Vagina (tissue), 2 donors: ENCODE data around the gene BAIAP2L1. TPM values are rescaled to one million over a fixed set of nuclear protein-coding genes. Genes with fewer than 3 reads are reported as not detected.

Source experiments
- DNase-seq, 2 donors: peaks; one replicate each; pipeline ENCODE4 v3.0.0-alpha.2; 2017; ENCODE audit errors: extremely low spot score in 2 of 2
- H3K27ac ChIP-seq: fragments of 200-600 bp; sonication (generic); one replicate; pipeline ENCODE4 v1.5.1; 2019
- H3K27me3 ChIP-seq: fragments of 200-600 bp; sonication (generic); one replicate; pipeline ENCODE4 v1.5.1; 2019
- H3K36me3 ChIP-seq, 2 donors: fragments of 200-600 bp; sonication (generic); one replicate each; pipeline ENCODE4 v1.5.1; 2017 to 2019
- H3K4me1 ChIP-seq: fragments of 200-600 bp; sonication (generic); one replicate; pipeline ENCODE4 v1.5.1; 2019
- H3K4me3 ChIP-seq, 2 donors: fragments of 200-600 bp; sonication (generic); 1 replicate in 1 of 2; 2 replicates in 1 of 2; pipeline ENCODE4 v1.5.1; 2016 to 2019
- H3K9me3 ChIP-seq: fragments of 200-600 bp; sonication (generic); one replicate; pipeline ENCODE4 v1.5.1; 2019
- POLR2A ChIP-seq, 2 donors: fragments of 450-650 bp; IDR thresholded peaks; one replicate each; pipeline ENCODE4 v1.6.1; 2017; ENCODE audit warnings: antibody characterized with exemption in 2 of 2, mild to moderate bottlenecking in 2 of 2, moderate library complexity in 2 of 2
- POLR2AphosphoS5 ChIP-seq, 2 donors: sonication (generic); formaldehyde crosslinking; IDR thresholded peaks; one replicate each; pipeline ENCODE4 v1.9.0; 2017; ENCODE audit warnings: antibody characterized with exemption in 2 of 2, mild to moderate bottlenecking in 2 of 2, low read depth in 1 of 2; ENCODE audit not compliant: insufficient read depth in 1 of 2
- intact Hi-C: fragments of 100-400 bp; cut with DNase I; formaldehyde crosslinking; loops from one replicate; pipeline ENCODE4 v1.15.1; 2023
- total RNA-seq: library from RNA; depleted of rRNA; stranded (reverse); fragments of >200 nt; gene quantifications from one replicate; pipeline ENCODE4 v1.2.3, GENCODE V29; 2016
- TF ChIP-seq, protein P1 (sequence below), 3 experiments: fragments of 450-650 bp in 2 of 3; fragments of 200-600 bp in 1 of 3; sonication (generic) in 1 of 3; IDR thresholded peaks; one replicate each; pipeline ENCODE4 v1.5.1; 2017 to 2019; ENCODE audit warnings: antibody characterized with exemption in 3 of 3, mild to moderate bottlenecking in 2 of 3, moderate library complexity in 2 of 3

Gene BAIAP2L1
- total RNA-seq, 1 donor from 2014 or later = 17.2 TPM

DNA sequence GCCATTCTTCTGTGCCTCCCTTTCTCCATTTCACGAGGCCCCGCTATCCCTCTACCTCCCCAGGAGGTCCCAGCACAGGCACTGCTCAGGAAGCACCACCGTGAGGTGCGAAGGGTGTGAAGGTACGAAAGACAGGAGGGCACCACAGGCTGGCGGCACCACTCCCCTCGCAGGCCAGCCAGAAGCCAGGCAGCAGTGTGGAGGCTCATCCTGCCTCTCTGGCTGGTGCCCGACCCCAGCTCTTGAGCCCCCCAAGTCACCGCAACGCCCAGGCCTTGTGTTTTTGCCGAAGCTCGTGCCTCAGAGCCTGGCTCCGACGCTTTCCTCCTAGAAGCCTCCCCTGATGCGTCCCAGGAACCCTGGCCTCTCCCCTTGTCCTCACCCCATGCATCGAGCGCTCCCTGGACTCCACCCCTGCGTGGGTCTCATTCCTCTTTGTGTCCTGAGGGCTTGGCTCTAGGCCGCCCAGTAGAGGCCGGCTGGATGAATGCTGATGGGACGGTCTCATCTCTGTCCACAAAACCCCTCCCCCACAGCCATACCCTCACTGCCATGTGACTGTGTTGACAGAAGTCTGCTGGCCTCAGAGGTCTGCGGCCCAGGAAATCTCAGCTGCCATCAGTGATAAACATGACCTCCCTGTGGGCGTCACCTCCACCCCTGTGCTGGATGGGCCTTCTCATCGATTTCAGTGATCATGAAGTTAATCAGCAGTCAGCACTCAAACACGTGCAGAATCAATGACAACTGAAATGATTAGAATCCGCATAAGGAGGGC, 100.1 kb downstream of the BAIAP2L1 start:
- Histone ChIP-seq H3K27ac (no peak overlapping the region), H3K9me3 (no peaks in the 10 kb centered on the region), H3K4me1 (peaks cover 3% of the 10 kb centered on the region), H3K27me3 (no peaks in the 10 kb centered on the region), H3K4me3 (no peak overlapping the region), H3K36me3 (no peaks in the 10 kb centered on the region)
- TF ChIP-seq POLR2AphosphoS5 (IDR thresholded peaks at IDR 0.05; ENCODE audit: insufficient read depth in 1 of 2, low read depth in 1 of 2) = no peak
- TF ChIP-seq, protein P1, sequence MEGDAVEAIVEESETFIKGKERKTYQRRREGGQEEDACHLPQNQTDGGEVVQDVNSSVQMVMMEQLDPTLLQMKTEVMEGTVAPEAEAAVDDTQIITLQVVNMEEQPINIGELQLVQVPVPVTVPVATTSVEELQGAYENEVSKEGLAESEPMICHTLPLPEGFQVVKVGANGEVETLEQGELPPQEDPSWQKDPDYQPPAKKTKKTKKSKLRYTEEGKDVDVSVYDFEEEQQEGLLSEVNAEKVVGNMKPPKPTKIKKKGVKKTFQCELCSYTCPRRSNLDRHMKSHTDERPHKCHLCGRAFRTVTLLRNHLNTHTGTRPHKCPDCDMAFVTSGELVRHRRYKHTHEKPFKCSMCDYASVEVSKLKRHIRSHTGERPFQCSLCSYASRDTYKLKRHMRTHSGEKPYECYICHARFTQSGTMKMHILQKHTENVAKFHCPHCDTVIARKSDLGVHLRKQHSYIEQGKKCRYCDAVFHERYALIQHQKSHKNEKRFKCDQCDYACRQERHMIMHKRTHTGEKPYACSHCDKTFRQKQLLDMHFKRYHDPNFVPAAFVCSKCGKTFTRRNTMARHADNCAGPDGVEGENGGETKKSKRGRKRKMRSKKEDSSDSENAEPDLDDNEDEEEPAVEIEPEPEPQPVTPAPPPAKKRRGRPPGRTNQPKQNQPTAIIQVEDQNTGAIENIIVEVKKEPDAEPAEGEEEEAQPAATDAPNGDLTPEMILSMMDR (IDR thresholded peaks at IDR 0.05) = no peak
- TF ChIP-seq POLR2A (IDR thresholded peaks at IDR 0.05) = no peak
- intact Hi-C loops = no loop called here
- no peak for DNase-seq

DNA sequence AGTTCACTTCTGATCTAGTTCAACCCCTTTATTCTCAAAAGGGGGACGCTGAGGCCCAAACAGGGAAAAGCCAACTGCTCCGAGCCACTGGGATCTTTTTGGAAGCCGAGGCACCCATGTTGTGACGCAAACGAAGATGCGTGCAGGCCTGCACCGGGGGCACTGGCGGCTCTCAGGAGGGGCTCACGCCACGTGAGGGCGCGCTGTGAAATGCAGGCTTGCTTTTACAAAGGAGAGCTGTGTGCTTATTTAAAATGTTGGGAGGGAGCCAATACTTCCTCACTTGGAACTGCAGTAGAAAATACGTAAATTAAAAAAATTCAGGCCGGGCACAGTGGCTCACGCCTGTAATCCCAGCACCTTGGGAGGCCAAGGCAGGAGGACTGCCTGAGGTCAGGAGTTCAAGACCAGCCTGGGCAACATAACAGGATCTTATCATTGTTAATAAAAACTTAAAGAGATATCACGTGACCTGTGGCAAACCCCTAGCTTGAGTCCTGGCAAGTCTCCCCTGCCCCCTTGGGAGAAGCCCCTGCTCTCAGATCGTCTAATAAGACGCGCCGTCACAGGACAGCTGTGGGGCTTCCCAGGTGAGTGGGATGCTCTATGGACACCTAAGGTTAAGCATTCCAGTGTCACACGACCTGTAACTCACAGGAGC, 103.1 kb downstream of the BAIAP2L1 start:
- intact Hi-C loops = no loop called here
- Histone ChIP-seq H3K4me3 (no peak overlapping the region), H3K4me1 (peaks cover 19% of the 10 kb centered on the region), H3K36me3 (peaks cover 0 to 16% of the 10 kb centered on the region in 2 donors), H3K27ac (no peak overlapping the region), H3K27me3 (no peaks in the 10 kb centered on the region), H3K9me3 (no peaks in the 10 kb centered on the region)
- DNase-seq = no peak
- TF ChIP-seq, protein P1 (IDR thresholded peaks at IDR 0.05) = no peak
- TF ChIP-seq POLR2AphosphoS5 (IDR thresholded peaks at IDR 0.05; ENCODE audit: insufficient read depth in 1 of 2, low read depth in 1 of 2) (no peak), POLR2A (IDR thresholded peaks at IDR 0.05) (no peak)

DNA sequence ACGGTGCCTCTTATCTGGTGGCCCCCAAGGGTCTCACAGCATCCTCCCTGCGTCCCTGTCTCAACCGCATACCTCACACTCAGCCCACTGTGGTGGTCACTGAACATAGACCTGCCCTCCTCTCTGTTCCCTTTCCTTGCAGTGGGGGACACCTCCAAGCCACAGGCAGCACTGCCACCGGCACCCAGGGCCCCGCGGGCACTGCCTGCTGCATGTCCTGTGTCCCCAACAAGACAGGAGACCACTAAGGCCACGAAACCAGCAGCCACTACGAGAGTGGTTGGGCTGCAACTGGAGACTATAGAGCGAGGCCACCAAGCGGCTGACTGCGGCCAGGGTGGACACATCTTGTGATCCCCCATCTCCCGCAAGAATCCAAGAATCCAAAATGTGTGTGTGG, 104.1 kb downstream of the BAIAP2L1 start:
- TF ChIP-seq POLR2A (IDR thresholded peaks at IDR 0.05) (no peak), POLR2AphosphoS5 (IDR thresholded peaks at IDR 0.05; ENCODE audit: insufficient read depth in 1 of 2, low read depth in 1 of 2) (no peak)
- TF ChIP-seq, protein P1 (IDR thresholded peaks at IDR 0.05) = no peak
- no peaks in the 10 kb centered on the region for H3K9me3 ChIP-seq
- no peak overlapping the region for H3K27ac ChIP-seq
- peaks cover 0 to 25% of the 10 kb centered on the region in 2 donors for H3K36me3 ChIP-seq
- H3K4me1 ChIP-seq = peaks cover 19% of the 10 kb centered on the region
- no peaks in the 10 kb centered on the region for H3K27me3 ChIP-seq
- intact Hi-C loops = no loop called here
- DNase-seq = no peak
- H3K4me3 ChIP-seq = no peak overlapping the region

DNA sequence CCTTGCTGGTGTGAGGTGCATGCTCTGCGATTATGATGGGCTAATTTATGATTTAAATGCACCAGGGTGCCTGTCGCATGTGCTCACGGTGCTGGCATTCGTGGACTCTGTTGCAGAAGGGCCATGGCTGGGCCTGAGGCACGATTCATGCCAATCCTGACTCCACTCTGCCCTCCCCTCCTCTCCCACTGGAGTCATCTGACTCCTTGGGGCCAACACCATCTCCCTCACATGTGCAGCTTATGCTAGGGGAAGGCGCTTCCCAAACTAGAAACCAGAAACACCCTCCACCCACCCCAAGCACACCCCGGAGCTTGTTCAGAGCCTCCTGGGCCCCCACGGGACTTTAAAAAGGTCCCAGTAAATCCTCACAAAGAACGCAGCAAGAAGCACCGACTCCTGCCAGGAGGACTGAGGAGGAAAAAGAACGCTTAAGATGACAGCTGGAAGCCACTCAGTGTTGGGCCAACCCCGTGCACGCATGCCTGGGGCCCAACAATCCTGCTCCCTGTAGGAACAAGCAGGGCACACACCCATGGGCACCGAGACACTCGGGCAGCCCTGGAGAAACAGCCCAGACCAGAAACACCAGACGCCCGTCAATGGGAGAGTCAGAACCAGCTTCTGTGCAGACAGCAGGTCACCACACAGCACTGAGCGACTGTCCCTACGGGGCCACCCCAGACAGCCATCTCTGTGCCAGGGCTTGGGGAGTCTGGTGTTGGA, 105.3 kb downstream of the BAIAP2L1 start:
- peak overlapping the region; percentile 41 for H3K27ac ChIP-seq
- intact Hi-C loops = no loop called here
- no peaks in the 10 kb centered on the region for H3K27me3 ChIP-seq
- no peaks in the 10 kb centered on the region for H3K9me3 ChIP-seq
- no peak overlapping the region for H3K4me3 ChIP-seq
- no peak for TF ChIP-seq POLR2AphosphoS5 (IDR thresholded peaks at IDR 0.05; ENCODE audit: insufficient read depth in 1 of 2, low read depth in 1 of 2)
- peaks cover 19% of the 10 kb centered on the region for H3K4me1 ChIP-seq
- DNase-seq = no peak
- H3K36me3 ChIP-seq = peaks cover 0 to 29% of the 10 kb centered on the region in 2 donors

DNA sequence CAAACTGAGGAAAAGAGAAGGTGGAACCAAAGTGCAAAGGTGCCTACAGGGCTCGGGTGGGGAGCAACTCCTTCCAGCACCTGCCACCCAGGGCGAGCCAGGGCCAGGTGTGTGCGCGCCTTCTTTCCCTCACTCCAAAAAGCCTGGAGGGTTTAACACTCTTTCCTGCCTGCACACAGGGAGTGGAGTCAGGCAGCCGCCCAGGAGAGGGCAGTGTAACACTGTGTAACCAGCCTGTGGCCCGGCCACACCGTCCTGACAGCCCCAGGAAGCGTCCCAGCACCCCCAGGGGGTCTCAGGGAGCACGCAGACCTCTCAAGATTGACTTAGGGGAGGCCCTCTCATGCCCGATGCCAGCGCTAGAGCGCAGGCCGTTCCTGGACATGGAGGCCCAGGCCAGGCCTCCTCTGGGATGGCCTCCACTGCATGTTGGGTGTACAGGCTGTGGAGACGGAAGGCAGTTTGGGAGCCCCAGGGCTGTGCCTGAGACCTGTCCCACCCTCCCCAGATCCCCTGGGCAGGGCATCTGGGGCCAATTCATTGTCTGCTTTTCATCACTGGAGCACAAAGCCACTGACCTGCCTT, 106.0 kb downstream of the BAIAP2L1 start:
- Histone ChIP-seq H3K9me3 (no peaks in the 10 kb centered on the region), H3K36me3 (peaks cover 0 to 29% of the 10 kb centered on the region in 2 donors), H3K27me3 (no peaks in the 10 kb centered on the region), H3K27ac (peak overlapping the region; percentile 41), H3K4me1 (peaks cover 19% of the 10 kb centered on the region), H3K4me3 (no peak overlapping the region)
- DNase-seq = no peak
- intact Hi-C loops = no loop called here
- TF ChIP-seq, protein P1 (IDR thresholded peaks at IDR 0.05) = peak; percentile 16 to 46 (median 18)
- TF ChIP-seq POLR2A (IDR thresholded peaks at IDR 0.05) = no peak
